Endothelial cell of umbilical vein (primary cell): ENCODE data around the gene KRT26. TPM values are rescaled to one million over a fixed set of nuclear protein-coding genes. Genes with fewer than 3 reads are reported as not detected.

ENCODE experiments used
- BruUV-seq: library from RNA; stranded (reverse); fragments of 400-500 nt; replicated peaks from 2 replicates; lab custom pipeline; 2021; lab: Mats Ljungman, UMichigan
- CTCF ChIA-PET: fragments of 300-600, 350-600 bp; sonication (Branson Sonifier 250); formaldehyde crosslinking; loops from one replicate; lab custom pipeline; 2021; ENCODE audit warnings: antibody characterized with exemption, inconsistent platforms; lab: Charles Lee
- POLR2A ChIA-PET: fragments of 300-600, 350-600 bp; sonication (Branson Sonifier 250); formaldehyde crosslinking; loops from one replicate; lab custom pipeline; 2021; ENCODE audit warnings: antibody characterized with exemption, inconsistent platforms; lab: Charles Lee
- DNase-seq: peaks from one replicate; pipeline ENCODE4 v3.0.0-alpha.2; 2011; ENCODE audit warnings: low read depth, low spot score
- FAIRE-seq: peaks from 2 replicates; lab custom pipeline; 2011; peaks lifted over from hg19 to GRCh38; lab: Jason Lieb, UNC
- H2AFZ ChIP-seq: 2 replicates; pipeline ENCODE4 v1.6.0; 2012; ENCODE audit warnings: low read depth, low read length, control low read depth, inconsistent platforms
- H3K27ac ChIP-seq: 2 replicates; pipeline ENCODE4 v1.5.1; 2011; ENCODE audit warnings: low read depth, mild to moderate bottlenecking, control low read depth, low read length, moderate library complexity; ENCODE audit not compliant: insufficient read depth
- H3K27me3 ChIP-seq, 2 experiments: 2 replicates each; pipeline versions ENCODE4 v1.6.0 to v1.6.1; 2011; ENCODE audit warnings: low read length in 2 of 2, mixed read lengths in 1 of 2; ENCODE audit not compliant: control insufficient read depth in 2 of 2, insufficient read depth in 2 of 2
- H3K36me3 ChIP-seq, 2 experiments: 2 replicates in 1 of 2; 3 replicates in 1 of 2; pipeline ENCODE4 v1.5.1; 2011; ENCODE audit warnings: low read length in 2 of 2, mild to moderate bottlenecking in 1 of 2, moderate library complexity in 1 of 2; ENCODE audit not compliant: control insufficient read depth in 2 of 2, insufficient read depth in 2 of 2; ENCODE audit errors: extremely low read depth in 1 of 2
- H3K4me1 ChIP-seq: 3 replicates; pipeline ENCODE4 v1.5.1; 2011; ENCODE audit warnings: mild to moderate bottlenecking, low read length; ENCODE audit not compliant: control insufficient read depth, insufficient read depth; ENCODE audit errors: extremely low read depth
- H3K4me2 ChIP-seq: 2 replicates; pipeline ENCODE4 v1.6.1; 2011; ENCODE audit warnings: low read length, control low read depth, mixed read lengths; ENCODE audit not compliant: insufficient read depth
- H3K4me3 ChIP-seq, 3 experiments: fragments of 200-600 bp in 1 of 3; sonication (generic), shearing (Covaris generic) in 1 of 3; replicated peaks in 1 of 3; 2 replicates each; pipeline ENCODE4 v1.5.1; 2011 to 2016; ENCODE audit warnings: control low read depth in 3 of 3, low read length in 3 of 3, mild to moderate bottlenecking in 2 of 3, inconsistent platforms in 1 of 3, low read depth in 1 of 3, moderate library complexity in 1 of 3; ENCODE audit not compliant: insufficient read depth in 1 of 3
- H3K79me2 ChIP-seq: 2 replicates; pipeline ENCODE4 v1.6.0; 2012; ENCODE audit warnings: low read length, inconsistent platforms; ENCODE audit not compliant: control insufficient read depth, insufficient read depth
- H3K9ac ChIP-seq: replicated peaks from 2 replicates; pipeline ENCODE3; 2011; ENCODE audit warnings: low read length, control low read depth; ENCODE audit not compliant: insufficient read depth; ENCODE audit errors: extremely low read depth
- H3K9me1 ChIP-seq: replicated peaks from 3 replicates; pipeline ENCODE4 v1.6.0; 2011; ENCODE audit warnings: mild to moderate bottlenecking, low read length; ENCODE audit not compliant: control insufficient read depth, insufficient read depth; ENCODE audit errors: extremely low read depth
- H3K9me3 ChIP-seq: replicated peaks from 2 replicates; pipeline ENCODE4 v1.5.1; 2012; ENCODE audit warnings: low read length, inconsistent platforms; ENCODE audit not compliant: control insufficient read depth, insufficient read depth
- H4K20me1 ChIP-seq: replicated peaks from 2 replicates; pipeline ENCODE3; 2011; ENCODE audit warnings: mild to moderate bottlenecking, low read length; ENCODE audit not compliant: control insufficient read depth, insufficient read depth; ENCODE audit errors: extremely low read depth
- CTCF ChIP-seq, 2 donors: IDR thresholded peaks; 1 replicate in 1 of 2; 2 replicates in 1 of 2; pipeline ENCODE4 v1.5.1; 2011; ENCODE audit warnings: low read length in 2 of 2, mild to moderate bottlenecking in 2 of 2, moderate library complexity in 2 of 2, control low read depth in 1 of 2, inconsistent platforms in 1 of 2, low read depth in 1 of 2; ENCODE audit not compliant: insufficient read depth in 1 of 2; ENCODE audit errors: extremely low read depth in 1 of 2
- EZH2 ChIP-seq: IDR thresholded peaks from 2 replicates; pipeline ENCODE4 v1.6.1; 2012; ENCODE audit warnings: borderline replicate concordance, low read depth, mild to moderate bottlenecking, moderate library complexity, low read length, inconsistent platforms; ENCODE audit not compliant: severe bottlenecking
- FOS ChIP-seq: IDR thresholded peaks from 2 replicates; pipeline ENCODE4 v1.6.1; 2011; ENCODE audit warnings: mild to moderate bottlenecking, low read length, moderate library complexity, borderline replicate concordance; ENCODE audit not compliant: insufficient read depth
- GATA2 ChIP-seq: IDR thresholded peaks from 2 replicates; pipeline ENCODE4 v1.7.0; 2011; ENCODE audit warnings: low read depth, mild to moderate bottlenecking, moderate library complexity, mixed read lengths, low read length; ENCODE audit not compliant: insufficient read length, insufficient read depth
- JUN ChIP-seq: IDR thresholded peaks from 2 replicates; pipeline ENCODE4 v1.6.1; 2011; ENCODE audit warnings: borderline replicate concordance, low read depth; ENCODE audit not compliant: insufficient read length, insufficient read depth
- MAX ChIP-seq: IDR thresholded peaks from 2 replicates; pipeline ENCODE4 v1.6.1; 2011; ENCODE audit not compliant: insufficient read depth, insufficient read length
- MYC ChIP-seq: IDR thresholded peaks from one replicate; pipeline ENCODE4 v1.6.1; 2011; ENCODE audit warnings: mild to moderate bottlenecking, low read depth, low read length
- POLR2A ChIP-seq: IDR thresholded peaks from 2 replicates; pipeline ENCODE4 v1.6.1; 2012; ENCODE audit warnings: low read depth, mild to moderate bottlenecking, control low read depth, low read length
- POLR2AphosphoS5 ChIP-seq: IDR thresholded peaks from 2 replicates; pipeline ENCODE4 v1.6.1; 2012; ENCODE audit warnings: low read depth, mild to moderate bottlenecking, control low read depth, low read length, moderate library complexity; ENCODE audit not compliant: insufficient read depth
- dilution Hi-C: fragments of 300-500 bp; cut with MboI; formaldehyde crosslinking; loops from one replicate; pipeline ENCODE4 v1.15.0; 2019; ENCODE audit warnings: low sequenced_read_pairs; ENCODE audit not compliant: extremely low pct_ligation_motif_present
- intact Hi-C: fragments of 100-400 bp; cut with micrococcal nuclease; formaldehyde crosslinking; loops from one replicate; pipeline ENCODE4 v1.10.0; 2022
- polyA plus RNA-seq, 4 experiments: library from polyadenylated mRNA; depleted of rRNA in 3 of 4; stranded (reverse) in 3 of 4; unstranded in 1 of 4; fragments of >200 nt; gene quantifications; 2 replicates each; pipeline versions ENCODE4 v1.2.1 to v1.2.3, GENCODE V29; 2011 to 2012; ENCODE audit warnings: missing spikeins in 1 of 4
- total RNA-seq: library from RNA; stranded (reverse); gene quantifications from 2 replicates; pipeline ENCODE4 v1.2.3, GENCODE V29; 2021

Gene KRT26
- total and polyA plus RNA-seq, 2 donors (not counting 3 experiments of a cell fraction or from before 2014, with no cell fraction given): not detected

GRCh38 chr17:40777971-40778370 lies 6.0 kb upstream of the KRT26 start:
- no peak overlapping the region for H3K27ac ChIP-seq
- TF ChIP-seq CTCF (IDR thresholded peaks at IDR 0.05; ENCODE audit: extremely low read depth in 1 of 2, insufficient read depth in 1 of 2, low read depth in 1 of 2, low read length in 2 of 2) (no peak), GATA2 (no peak), POLR2A (no peak), JUN (no peak), MYC (no peak), FOS (no peak), EZH2 (no peak), MAX (no peak), POLR2AphosphoS5 (no peak)
- FAIRE-seq (no peak), DNase-seq (no peak)
- dilution Hi-C loops: no loop called here
- no peak overlapping the region for H3K4me3 ChIP-seq
- H3K4me2 ChIP-seq: no peak overlapping the region
- H3K27me3 ChIP-seq: peaks cover 8 to 20% of the 10 kb centered on the region in 2 experiments
- H3K9ac ChIP-seq: no peak overlapping the region
- no peaks in the 10 kb centered on the region for H3K4me1 ChIP-seq
- H3K9me3 ChIP-seq: no peaks in the 10 kb centered on the region
- no peaks in the 10 kb centered on the region for H3K79me2 ChIP-seq
- H3K36me3 ChIP-seq: no peaks in the 10 kb centered on the region
- CTCF ChIA-PET: no interaction called here
- no peaks in the 10 kb centered on the region for H4K20me1 ChIP-seq
- H3K9me1 ChIP-seq: no peaks in the 10 kb centered on the region
- POLR2A ChIA-PET: no interaction called here
- no peak overlapping the region for H2AFZ ChIP-seq
- BruUV-seq: no TSS peak
- intact Hi-C loops: no loop called here
